Measurements from ENCODE around the gene ADSL. TPM values are rescaled to one million over a fixed set of nuclear protein-coding genes. Genes with fewer than 3 reads are reported as not detected.
A peak's percentile ranks its signal among the peaks of the same experiment; 100 is the strongest.

The ADSL gene
- total RNA-seq, 1 experiment from 2014 or later, result 93.8 TPM

- intact Hi-C loops (cut with micrococcal nuclease), result no loop called here
- BruUV-seq (replicated peaks), result no TSS peak
- H3K9me3 ChIP-seq (ENCODE audit: low read length), result no peaks in the 10 kb centered on the region
- no peaks in the 10 kb centered on the region for H3F3A ChIP-seq (ENCODE audit: low read length, unreplicated experiment)
- H3K79me2 ChIP-seq (ENCODE audit: low read length), result 0 out of 2 replicates have a peak, but pooled peaks cover 1% of the 10 kb centered on the region
- TF ChIP-seq EZH2 (IDR thresholded peaks at IDR 0.05; ENCODE audit: low read length, unreplicated experiment), result no peak
- TF ChIP-seq EZH2phosphoT487 (IDR thresholded peaks at IDR 0.05; ENCODE audit: borderline replicate concordance, low read length), result no peak
- TF ChIP-seq CTCF (conservative IDR thresholded peaks at IDR 0.05; ENCODE audit: low read depth, low read length), result no peak
- ChIA-PET CTCF (interaction anchor here (0.6 kb wide), 1 partner anchor 363 kb away, joined by 4 read pairs; no protein-coding TSS in a partner anchor), POLR2A (ENCODE audit: unreplicated experiment) (interaction anchor here (0.6 kb wide), 1 partner anchor 10 kb away, joined by 3 read pairs; no protein-coding TSS in a partner anchor)
- peaks cover 5% of the 10 kb centered on the region; the same call in 1 of the 2 replicates for H3K4me1 ChIP-seq (ENCODE audit: insufficient read depth, low read length)
- H3K4me3 ChIP-seq (ENCODE audit: low read length), result no peak overlapping the region
- DNase-seq (peak; percentile 32), ATAC-seq (peak; percentile 89)
- peak overlapping the region; percentile 18; the same call in 1 of the 2 replicates for H3K4me2 ChIP-seq (ENCODE audit: low read length)
- H4K20me1 ChIP-seq (ENCODE audit: low read length), result no peaks in the 10 kb centered on the region
- H2AFZ ChIP-seq (ENCODE audit: low read length), result no peak overlapping the region
- H3K9ac ChIP-seq (ENCODE audit: low read length), result no peak overlapping the region
- no peaks in the 10 kb centered on the region for H3K9me2 ChIP-seq (replicated peaks; ENCODE audit: low read length)
- H3K36me3 ChIP-seq (ENCODE audit: low read depth, low read length), result no peaks in the 10 kb centered on the region
- no peaks in the 10 kb centered on the region for H3K27me3 ChIP-seq (ENCODE audit: low read length)
- peak overlapping the region; percentile 9; the same call in 1 of the 2 replicates for H3K27ac ChIP-seq (ENCODE audit: low read length)
Observed at GRCh38 chr22:40387746-40388145, 41.4 kb downstream of the ADSL start.

GRCh38 chr22:40388231-40388630 lies 41.9 kb downstream of the ADSL start:
- H2AFZ ChIP-seq (ENCODE audit: low read length), result no peak overlapping the region
- no peaks in the 10 kb centered on the region for H4K20me1 ChIP-seq (ENCODE audit: low read length)
- no peak overlapping the region for H3K9ac ChIP-seq (ENCODE audit: low read length)
- POLR2A ChIA-PET (ENCODE audit: unreplicated experiment), result interaction anchor here (0.6 kb wide), 1 partner anchor 11 kb away, joined by 3 read pairs; no protein-coding TSS in a partner anchor
- H3K4me3 ChIP-seq (ENCODE audit: low read length), result no peak overlapping the region
- no peak overlapping the region for H3K4me2 ChIP-seq (ENCODE audit: low read length)
- DNase-seq (no peak), ATAC-seq (no peak)
- no peaks in the 10 kb centered on the region for H3K9me2 ChIP-seq (replicated peaks; ENCODE audit: low read length)
- H3K36me3 ChIP-seq (ENCODE audit: low read depth, low read length), result no peaks in the 10 kb centered on the region
- intact Hi-C loops (cut with micrococcal nuclease), result no loop called here
- no TSS peak for BruUV-seq (replicated peaks)
- H3K79me2 ChIP-seq (ENCODE audit: low read length), result no peaks in the 10 kb centered on the region
- no peaks in the 10 kb centered on the region for H3K27me3 ChIP-seq (ENCODE audit: low read length)
- no peaks in the 10 kb centered on the region for H3K9me3 ChIP-seq (ENCODE audit: low read length)
- peaks cover 5% of the 10 kb centered on the region; the same call in 1 of the 2 replicates for H3K4me1 ChIP-seq (ENCODE audit: insufficient read depth, low read length)
- no peak overlapping the region for H3K27ac ChIP-seq (ENCODE audit: low read length)
- TF ChIP-seq CTCF (conservative IDR thresholded peaks at IDR 0.05; ENCODE audit: low read depth, low read length) (no peak), EZH2phosphoT487 (IDR thresholded peaks at IDR 0.05; ENCODE audit: borderline replicate concordance, low read length) (no peak), EZH2 (IDR thresholded peaks at IDR 0.05; ENCODE audit: low read length, unreplicated experiment) (no peak)
- no peaks in the 10 kb centered on the region for H3F3A ChIP-seq (ENCODE audit: low read length, unreplicated experiment)
- CTCF ChIA-PET, result interaction anchor here (0.6 kb wide), 1 partner anchor 363 kb away, joined by 4 read pairs; no protein-coding TSS in a partner anchor

- intact Hi-C loops (cut with micrococcal nuclease), result no loop called here
Observed at GRCh38 chr22:40391417-40391816, 45.1 kb downstream of the ADSL start.

More at GRCh38 chr22:40391417-40391816, 45.1 kb downstream of the ADSL start:
- TF ChIP-seq EZH2phosphoT487 (IDR thresholded peaks at IDR 0.05; ENCODE audit: borderline replicate concordance, low read length), result no peak
- TF ChIP-seq CTCF (conservative IDR thresholded peaks at IDR 0.05; ENCODE audit: low read depth, low read length), result no peak
- TF ChIP-seq EZH2 (IDR thresholded peaks at IDR 0.05; ENCODE audit: low read length, unreplicated experiment), result no peak
- Histone ChIP-seq H3K36me3 (ENCODE audit: low read depth, low read length) (no peaks in the 10 kb centered on the region), H3K79me2 (ENCODE audit: low read length) (no peaks in the 10 kb centered on the region), H3K4me2 (ENCODE audit: low read length) (no peak overlapping the region), H3K9me3 (ENCODE audit: low read length) (no peaks in the 10 kb centered on the region), H3K9ac (ENCODE audit: low read length) (no peak overlapping the region), H3K4me1 (ENCODE audit: insufficient read depth, low read length) (peaks cover 9% of the 10 kb centered on the region), H2AFZ (ENCODE audit: low read length) (no peak overlapping the region), H3K9me2 (replicated peaks; ENCODE audit: low read length) (no peaks in the 10 kb centered on the region), H3K27ac (ENCODE audit: low read length) (no peak overlapping the region), H3K27me3 (ENCODE audit: low read length) (no peaks in the 10 kb centered on the region), H4K20me1 (ENCODE audit: low read length) (no peaks in the 10 kb centered on the region), H3K4me3 (ENCODE audit: low read length) (no peak overlapping the region), H3F3A (ENCODE audit: low read length, unreplicated experiment) (no peaks in the 10 kb centered on the region)
- no peak for ATAC-seq
- CTCF ChIA-PET, result no interaction called here
- DNase-seq, result no peak
- BruUV-seq (replicated peaks), result no TSS peak
- POLR2A ChIA-PET (ENCODE audit: unreplicated experiment), result no interaction called here
